GM21576 (cell line): Measurements from ENCODE around the gene SCRN2.

Source experiments
- ATAC-seq: cut with Tn5 transposase; IDR thresholded peaks from one replicate; pipeline ENCODE4 v1.9.1; 2021; ENCODE audit warnings: mild to moderate bottlenecking, moderate library complexity; ENCODE audit not compliant: unreplicated experiment

The SCRN2 gene

GRCh38 chr17:47872019-47872650, 31.1 kb upstream of the SCRN2 start:
- no peak for ATAC-seq

GRCh38 chr17:47871048-47871447, 30.0 kb upstream of the SCRN2 start:
- no peak for ATAC-seq

GRCh38 chr17:47870056-47870455, 29.0 kb upstream of the SCRN2 start:
- no peak for ATAC-seq

- no peak for ATAC-seq
Measured at GRCh38 chr17:47869114-47869513, 28.0 kb upstream of the SCRN2 start.

GRCh38 chr17:47867813-47868533, 26.9 kb upstream of the SCRN2 start:
- no peak for ATAC-seq

GRCh38 chr17:47866941-47867340, 25.9 kb upstream of the SCRN2 start:
- no peak for ATAC-seq

- ATAC-seq: no peak
Measured at GRCh38 chr17:47864791-47865216, 23.7 kb upstream of the SCRN2 start.

GRCh38 chr17:47862621-47863440, 21.8 kb upstream of the SCRN2 start:
- ATAC-seq: no peak

- ATAC-seq: no peak
Measured at GRCh38 chr17:47860386-47860785, 19.3 kb upstream of the SCRN2 start.

GRCh38 chr17:47857551-47858455, 16.7 kb upstream of the SCRN2 start:
- no peak for ATAC-seq

- no peak for ATAC-seq
Measured at GRCh38 chr17:47856830-47857229, 15.8 kb upstream of the SCRN2 start.

GRCh38 chr17:47855737-47856136, 14.7 kb upstream of the SCRN2 start:
- no peak for ATAC-seq

- ATAC-seq: no peak
Measured at GRCh38 chr17:47853616-47854015, 12.5 kb upstream of the SCRN2 start.

GRCh38 chr17:47852113-47852949, 11.3 kb upstream of the SCRN2 start:
- no peak for ATAC-seq

GRCh38 chr17:47851764-47852112, 10.7 kb upstream of the SCRN2 start:
- no peak for ATAC-seq

- no peak for ATAC-seq
Measured at GRCh38 chr17:47850692-47851573, 9.9 kb upstream of the SCRN2 start, which contains the start of gene SP6. TSS of gene SP6 (minus strand) at chr17:47851163. CDS start at chr17:47848429, 2,734 bp downstream.

- ATAC-seq: no peak
Measured at GRCh38 chr17:47850373-47850691, 9.3 kb upstream of the SCRN2 start.

- no peak for ATAC-seq
Measured at GRCh38 chr17:47848198-47848513, 7.1 kb upstream of the SCRN2 start.
